Natural killer cell (primary cell): Measurements from ENCODE around the gene TGFB1. TPM values are rescaled to one million over a fixed set of nuclear protein-coding genes. Genes with fewer than 3 reads are reported as not detected.

ENCODE experiments used
- ATAC-seq, 3 donors: fragments of 150-1000 bp in 2 of 3; fragments of 200-7000 bp in 1 of 3; cut with Tn5 transposase; 1 replicate in 1 of 3; 2 replicates in 2 of 3; pipeline ENCODE4 v1.10.0; 2021; ENCODE audit warnings: mild to moderate bottlenecking in 2 of 3, moderate library complexity in 2 of 3
- DNase-seq, 2 donors: peaks; one replicate each; pipeline versions ENCODE4 v3.0.0 to v3.0.0-alpha.2; 2013 to 2021; ENCODE audit warnings: mixed read lengths in 1 of 2
- H3K27ac ChIP-seq: one replicate; pipeline ENCODE4 v1.5.1; 2013; ENCODE audit warnings: mild to moderate bottlenecking, low read length
- H3K27me3 ChIP-seq: one replicate; pipeline ENCODE4 v1.6.1; 2013; ENCODE audit warnings: low read length; ENCODE audit not compliant: control insufficient read depth, insufficient read depth
- H3K36me3 ChIP-seq: one replicate; pipeline ENCODE4 v1.6.1; 2013; ENCODE audit warnings: low read length; ENCODE audit not compliant: control insufficient read depth, insufficient read depth
- H3K4me1 ChIP-seq: one replicate; pipeline ENCODE4 v1.6.1; 2013; ENCODE audit warnings: low read length; ENCODE audit not compliant: control insufficient read depth, insufficient read depth
- H3K4me3 ChIP-seq: one replicate; pipeline ENCODE4 v1.5.1; 2013; ENCODE audit warnings: low read length
- H3K9me3 ChIP-seq: one replicate; pipeline ENCODE4 v1.6.1; 2013; ENCODE audit warnings: low read length; ENCODE audit not compliant: control insufficient read depth, insufficient read depth
- H3K27ac Mint-ChIP-seq, 2 donors: one replicate each; pipeline ENCODE4 v1.8.0; 2022; ENCODE audit warnings: mild to moderate bottlenecking in 2 of 2, mixed read lengths in 2 of 2, moderate library complexity in 1 of 2
- H3K27me3 Mint-ChIP-seq, 2 donors: one replicate each; pipeline ENCODE4 v1.8.0; 2022; ENCODE audit warnings: low read depth in 2 of 2, mixed read lengths in 2 of 2
- H3K36me3 Mint-ChIP-seq: one replicate; pipeline ENCODE4 v1.8.0; 2022; ENCODE audit warnings: mixed read lengths
- H3K4me1 Mint-ChIP-seq, 2 donors: one replicate each; pipeline ENCODE4 v1.8.0; 2022; ENCODE audit warnings: mixed read lengths in 2 of 2
- H3K4me3 Mint-ChIP-seq: one replicate; pipeline ENCODE4 v1.8.0; 2022; ENCODE audit warnings: mild to moderate bottlenecking, moderate library complexity, mixed read lengths
- H3K9me3 Mint-ChIP-seq, 2 donors: one replicate each; pipeline ENCODE4 v1.8.0; 2022; ENCODE audit warnings: mixed read lengths in 2 of 2
- CTCF ChIP-seq: fragments of 200-600 bp; IDR thresholded peaks from one replicate; pipeline ENCODE4 v1.8.0; 2022; ENCODE audit warnings: antibody characterized with exemption
- WGBS: methylation state at CpG from one replicate; pipeline ENCODE4 v1.1.7; 2013; ENCODE audit warnings: missing lambda C conversion rate; ENCODE audit not compliant: insufficient coverage; 5-methylcytosine and 5-hydroxymethylcytosine counted together
- intact Hi-C: fragments of 100-400 bp; cut with micrococcal nuclease; formaldehyde crosslinking; loops from one replicate; pipeline ENCODE4 v1.14.2; 2022
- total RNA-seq, 4 donors: library from RNA; stranded (reverse); fragments of 120-200 nt in 1 of 4; gene quantifications; one replicate each; pipeline versions ENCODE4 v1.2.3 to v1.2.4, GENCODE V29; 2013 to 2022

Gene TGFB1
- total RNA-seq, 3 donors from 2014 or later (not counting 1 experiment from before 2014, with no cell fraction given), result 682 to 761 (median 729) TPM

GRCh38 chr19:41399525-41399924, 45.8 kb upstream of the TGFB1 start:
- no peaks in the 10 kb centered on the region for H3K9me3 Mint-ChIP-seq
- H3K4me1 Mint-ChIP-seq, result peaks cover 38 to 55% of the 10 kb centered on the region in 2 donors
- Histone ChIP-seq H3K27ac (no peak overlapping the region), H3K4me3 (no peak overlapping the region), H3K36me3 (peaks cover 7% of the 10 kb centered on the region), H3K27me3 (no peaks in the 10 kb centered on the region), H3K4me1 (peaks cover 29% of the 10 kb centered on the region), H3K9me3 (no peaks in the 10 kb centered on the region)
- H3K36me3 Mint-ChIP-seq, result no peaks in the 10 kb centered on the region
- DNase-seq (no peak), ATAC-seq (no peak)
- no peaks in the 10 kb centered on the region for H3K27me3 Mint-ChIP-seq
- intact Hi-C loops, result no loop called here
- TF ChIP-seq CTCF, result no peak
- H3K27ac Mint-ChIP-seq, result peak overlapping the region; percentile 99 to 100
- WGBS, result 95% methylated on average over 2 of the region's 2 CpGs
- H3K4me3 Mint-ChIP-seq, result peak overlapping the region; percentile 97

- Histone ChIP-seq H3K4me3 (no peak overlapping the region), H3K27ac (no peak overlapping the region), H3K9me3 (no peaks in the 10 kb centered on the region), H3K4me1 (peaks cover 29% of the 10 kb centered on the region), H3K27me3 (no peaks in the 10 kb centered on the region), H3K36me3 (peaks cover 7% of the 10 kb centered on the region)
- DNase-seq (no peak), ATAC-seq (no peak)
- no peaks in the 10 kb centered on the region for H3K27me3 Mint-ChIP-seq
- H3K4me3 Mint-ChIP-seq, result peak overlapping the region; percentile 97
- no peak for TF ChIP-seq CTCF
- no peaks in the 10 kb centered on the region for H3K9me3 Mint-ChIP-seq
- no peaks in the 10 kb centered on the region for H3K36me3 Mint-ChIP-seq
- peak overlapping the region; percentile 99 to 100 for H3K27ac Mint-ChIP-seq
- intact Hi-C loops, result no loop called here
- WGBS, result 96% methylated on average over 3 of the region's 3 CpGs
- peaks cover 38 to 55% of the 10 kb centered on the region in 2 donors for H3K4me1 Mint-ChIP-seq
Measured at GRCh38 chr19:41399091-41399490, 45.4 kb upstream of the TGFB1 start.

GRCh38 chr19:41398598-41398997, 44.9 kb upstream of the TGFB1 start:
- Mint-ChIP-seq H3K4me3 (peak overlapping the region; percentile 97), H3K36me3 (no peaks in the 10 kb centered on the region), H3K27me3 (no peaks in the 10 kb centered on the region), H3K4me1 (peaks cover 38 to 53% of the 10 kb centered on the region in 2 donors), H3K9me3 (no peaks in the 10 kb centered on the region), H3K27ac (peak overlapping the region; percentile 99 to 100)
- DNase-seq, result no peak
- no peak for ATAC-seq
- Histone ChIP-seq H3K9me3 (no peaks in the 10 kb centered on the region), H3K27me3 (no peaks in the 10 kb centered on the region), H3K4me3 (no peak overlapping the region), H3K4me1 (peaks cover 29% of the 10 kb centered on the region), H3K36me3 (peaks cover 7% of the 10 kb centered on the region), H3K27ac (no peak overlapping the region)
- WGBS, result 66% methylated on average over 2 of the region's 3 CpGs
- intact Hi-C loops, result no loop called here
- TF ChIP-seq CTCF, result no peak

GRCh38 chr19:41398050-41398418, 44.3 kb upstream of the TGFB1 start:
- Histone ChIP-seq H3K36me3 (peaks cover 7% of the 10 kb centered on the region), H3K4me1 (peaks cover 29% of the 10 kb centered on the region), H3K4me3 (peak overlapping the region; percentile 94), H3K27ac (peak overlapping the region; percentile 95), H3K9me3 (no peaks in the 10 kb centered on the region), H3K27me3 (no peaks in the 10 kb centered on the region)
- no peak for ATAC-seq
- no peak for DNase-seq
- intact Hi-C loops, result no loop called here
- H3K9me3 Mint-ChIP-seq, result no peaks in the 10 kb centered on the region
- no peaks in the 10 kb centered on the region for H3K36me3 Mint-ChIP-seq
- no peaks in the 10 kb centered on the region for H3K27me3 Mint-ChIP-seq
- TF ChIP-seq CTCF, result no peak
- 0% methylated on average over 5 of the region's 5 CpGs for WGBS
- peak overlapping the region; percentile 97 for H3K4me3 Mint-ChIP-seq
- peaks cover 38 to 47% of the 10 kb centered on the region in 2 donors for H3K4me1 Mint-ChIP-seq
- peak overlapping the region; percentile 99 to 100 for H3K27ac Mint-ChIP-seq
